IgD-negative memory B cell (primary cell): ENCODE results near the gene ZNF18. TPM values are rescaled to one million over a fixed set of nuclear protein-coding genes. Genes with fewer than 3 reads are reported as not detected.

Experiments used
- H3K27ac Mint-ChIP-seq, 3 donors: one replicate each; pipeline ENCODE4 v1.8.0; 2020 to 2022; ENCODE audit warnings: mild to moderate bottlenecking in 3 of 3, mixed read lengths in 3 of 3, moderate library complexity in 1 of 3
- H3K27me3 Mint-ChIP-seq: one replicate; pipeline ENCODE4 v1.8.0; 2021; ENCODE audit warnings: mixed read lengths
- H3K36me3 Mint-ChIP-seq: one replicate; pipeline ENCODE4 v1.8.0; 2020; ENCODE audit warnings: mild to moderate bottlenecking, mixed read lengths
- H3K4me1 Mint-ChIP-seq, 3 donors: one replicate each; pipeline ENCODE4 v1.8.0; 2020 to 2022; ENCODE audit warnings: mixed read lengths in 3 of 3, mild to moderate bottlenecking in 1 of 3
- H3K4me3 Mint-ChIP-seq, 4 donors: one replicate each; pipeline ENCODE4 v1.8.0; 2020 to 2022; ENCODE audit warnings: mild to moderate bottlenecking in 4 of 4, mixed read lengths in 4 of 4, moderate library complexity in 3 of 4
- H3K9me3 Mint-ChIP-seq, 3 donors: one replicate each; pipeline ENCODE4 v1.8.0; 2020 to 2021; ENCODE audit warnings: mixed read lengths in 3 of 3, mild to moderate bottlenecking in 1 of 3
- polyA plus RNA-seq: library from polyadenylated mRNA; unstranded; fragments of 300-500 nt; fragmentation: Illumina TruSeq; gene quantifications from one replicate; pipeline ENCODE4 v1.2.3, GENCODE V29; 2021

ZNF18 gene
- 6.8 TPM for polyA plus RNA-seq

- Mint-ChIP-seq H3K4me1 (peaks cover 10 to 15% (median 12%) of the 10 kb centered on the region in 3 donors), H3K9me3 (no peaks in the 10 kb centered on the region), H3K36me3 (no peaks in the 10 kb centered on the region), H3K27me3 (no peaks in the 10 kb centered on the region), H3K4me3 (peak within 1 kb of the TSS; percentile 92 to 99 (median 96)), H3K27ac (peak within 1 kb of the TSS; percentile 62 to 96 (median 95))
Observed at GRCh38 chr17:11997147-11997971, at the start of gene ZNF18. Gene ZNF18 (minus strand): TSS chr17:11997475. CDS start chr17:11992829, 4,646 bp downstream.

DNA sequence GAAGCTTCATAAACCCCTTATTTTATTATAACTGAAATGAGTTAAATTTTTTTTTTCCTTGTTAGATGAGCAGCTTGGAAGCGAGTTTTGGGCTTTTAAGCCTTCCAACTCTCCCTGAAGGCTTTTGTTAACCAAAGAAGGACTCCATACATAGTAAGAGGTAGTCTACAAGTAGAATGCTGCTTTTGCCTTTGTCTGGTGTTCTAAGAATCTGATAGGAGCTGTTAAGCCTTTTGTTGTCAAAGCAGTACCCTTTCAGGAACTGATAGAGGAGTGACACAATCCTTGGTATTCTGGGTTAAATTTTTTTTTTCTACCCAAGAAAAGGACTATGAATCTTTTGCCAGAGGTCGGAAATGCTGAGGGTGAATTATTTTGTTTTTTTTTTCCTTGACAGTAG, 49.5 kb upstream of the ZNF18 start:
- H3K27me3 Mint-ChIP-seq = no peaks in the 10 kb centered on the region
- H3K4me1 Mint-ChIP-seq = peaks cover 13 to 47% (median 43%) of the 10 kb centered on the region in 3 donors
- no peak overlapping the region for H3K4me3 Mint-ChIP-seq
- peaks cover 7% of the 10 kb centered on the region for H3K36me3 Mint-ChIP-seq
- no peaks in the 10 kb centered on the region for H3K9me3 Mint-ChIP-seq
- H3K27ac Mint-ChIP-seq = no peak overlapping the region

DNA sequence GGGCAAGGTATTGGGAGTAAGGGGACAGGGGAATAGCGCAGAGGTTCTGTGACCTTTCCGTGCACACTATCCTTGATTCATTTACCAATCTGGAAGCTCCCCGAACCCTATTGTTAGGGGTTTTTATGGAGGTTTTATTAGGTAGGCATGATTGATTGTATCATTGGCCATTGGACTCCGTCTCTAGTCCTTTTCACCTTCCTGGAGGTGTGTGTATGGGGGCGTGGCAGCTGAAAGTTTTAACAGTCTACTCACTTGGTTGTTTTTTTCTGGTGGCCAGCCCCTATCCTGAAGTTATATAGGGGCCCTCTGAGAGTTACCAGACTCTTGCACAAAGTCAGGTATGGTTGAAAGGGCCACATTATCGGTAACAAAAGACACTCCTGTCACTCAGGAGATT, 46.4 kb upstream of the ZNF18 start:
- H3K27me3 Mint-ChIP-seq = no peaks in the 10 kb centered on the region
- H3K9me3 Mint-ChIP-seq = no peaks in the 10 kb centered on the region
- H3K4me1 Mint-ChIP-seq = peaks cover 7 to 42% (median 24%) of the 10 kb centered on the region in 3 donors
- peak overlapping the region in 1 of 4 donors; percentile 34 for H3K4me3 Mint-ChIP-seq
- H3K27ac Mint-ChIP-seq = peak overlapping the region in 1 of 3 donors; percentile 83
- H3K36me3 Mint-ChIP-seq = peaks cover 7% of the 10 kb centered on the region

GRCh38 chr17:12041312-12041711, 44.0 kb upstream of the ZNF18 start:
- Mint-ChIP-seq H3K27me3 (no peaks in the 10 kb centered on the region), H3K4me3 (no peak overlapping the region), H3K36me3 (peaks cover 4% of the 10 kb centered on the region), H3K9me3 (no peaks in the 10 kb centered on the region), H3K27ac (no peak overlapping the region), H3K4me1 (peaks cover 9 to 41% (median 20%) of the 10 kb centered on the region in 3 donors)

DNA sequence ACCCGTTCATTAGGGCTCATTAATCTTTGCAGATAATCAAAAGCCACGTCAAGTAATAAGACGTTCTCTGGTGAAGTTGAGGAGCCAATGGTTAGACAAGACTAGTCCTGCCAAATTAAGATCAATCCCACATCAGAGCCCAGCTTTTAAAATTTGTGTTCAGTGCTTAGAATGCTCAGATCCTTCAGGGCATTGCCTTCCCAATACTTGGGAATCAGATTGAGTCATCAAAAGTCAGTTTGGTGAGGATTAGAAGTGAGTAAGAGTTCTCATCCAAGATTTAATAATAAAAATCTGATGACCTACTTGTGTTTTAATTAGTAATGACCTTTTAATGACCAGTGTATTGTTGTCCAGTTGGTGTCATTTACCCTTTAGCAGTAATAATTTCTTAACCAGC, 43.2 kb upstream of the ZNF18 start:
- no peaks in the 10 kb centered on the region for H3K9me3 Mint-ChIP-seq
- peaks cover 4% of the 10 kb centered on the region for H3K36me3 Mint-ChIP-seq
- H3K27ac Mint-ChIP-seq = no peak overlapping the region
- H3K4me3 Mint-ChIP-seq = no peak overlapping the region
- peaks cover 7 to 35% (median 13%) of the 10 kb centered on the region in 3 donors for H3K4me1 Mint-ChIP-seq
- no peaks in the 10 kb centered on the region for H3K27me3 Mint-ChIP-seq

DNA sequence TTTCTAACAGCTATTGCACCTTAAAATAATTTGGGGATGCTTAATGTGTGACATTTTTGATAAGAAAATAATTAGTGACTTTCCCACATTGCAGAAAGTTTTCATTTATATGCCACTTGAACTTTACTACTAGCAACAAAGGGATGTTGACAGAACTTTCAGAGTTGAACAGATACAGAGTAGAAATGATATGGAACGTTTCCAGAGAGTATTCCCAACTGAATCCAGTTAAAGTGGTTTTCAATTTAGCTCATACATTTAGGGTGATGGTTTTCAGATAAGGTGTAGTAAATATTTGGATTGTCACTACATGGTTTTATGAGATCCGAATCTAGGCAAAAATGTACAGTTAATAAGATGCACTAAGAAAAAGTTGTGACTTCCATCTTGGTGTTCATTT, 40.7 kb upstream of the ZNF18 start:
- no peaks in the 10 kb centered on the region for H3K27me3 Mint-ChIP-seq
- no peak overlapping the region for H3K4me3 Mint-ChIP-seq
- H3K9me3 Mint-ChIP-seq = no peaks in the 10 kb centered on the region
- no peak overlapping the region for H3K27ac Mint-ChIP-seq
- peaks cover 4% of the 10 kb centered on the region for H3K36me3 Mint-ChIP-seq
- peaks cover 7 to 31% (median 11%) of the 10 kb centered on the region in 3 donors for H3K4me1 Mint-ChIP-seq

DNA sequence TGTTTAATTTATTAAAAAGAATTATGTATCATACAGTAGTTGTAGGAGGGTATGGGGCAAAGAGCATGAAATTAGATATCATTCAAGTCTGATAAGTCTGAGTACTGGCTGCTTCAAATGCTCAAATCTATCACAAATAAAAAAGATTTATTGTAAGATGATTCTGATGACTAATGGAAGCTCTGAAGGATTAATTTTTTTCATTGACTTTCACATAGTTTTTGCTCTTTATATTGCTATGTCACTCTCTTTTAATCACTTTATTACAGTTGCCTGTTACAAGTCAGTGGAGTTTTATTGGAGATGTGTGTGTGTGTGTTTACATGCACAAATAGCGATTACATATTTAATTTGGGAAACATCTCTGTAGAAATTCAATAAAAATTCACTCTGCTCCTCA, 38.4 kb upstream of the ZNF18 start:
- H3K27me3 Mint-ChIP-seq = no peaks in the 10 kb centered on the region
- peaks cover 14 to 31% (median 19%) of the 10 kb centered on the region in 3 donors for H3K4me1 Mint-ChIP-seq
- H3K9me3 Mint-ChIP-seq = no peaks in the 10 kb centered on the region
- no peak overlapping the region for H3K4me3 Mint-ChIP-seq
- peaks cover 2% of the 10 kb centered on the region for H3K36me3 Mint-ChIP-seq
- H3K27ac Mint-ChIP-seq = no peak overlapping the region

- Mint-ChIP-seq H3K9me3 (no peaks in the 10 kb centered on the region), H3K27ac (no peak overlapping the region), H3K27me3 (no peaks in the 10 kb centered on the region), H3K4me1 (peaks cover 20 to 35% (median 24%) of the 10 kb centered on the region in 3 donors), H3K36me3 (peaks cover 2% of the 10 kb centered on the region), H3K4me3 (no peak overlapping the region)
Observed at GRCh38 chr17:12034538-12034937, 37.3 kb upstream of the ZNF18 start.

DNA sequence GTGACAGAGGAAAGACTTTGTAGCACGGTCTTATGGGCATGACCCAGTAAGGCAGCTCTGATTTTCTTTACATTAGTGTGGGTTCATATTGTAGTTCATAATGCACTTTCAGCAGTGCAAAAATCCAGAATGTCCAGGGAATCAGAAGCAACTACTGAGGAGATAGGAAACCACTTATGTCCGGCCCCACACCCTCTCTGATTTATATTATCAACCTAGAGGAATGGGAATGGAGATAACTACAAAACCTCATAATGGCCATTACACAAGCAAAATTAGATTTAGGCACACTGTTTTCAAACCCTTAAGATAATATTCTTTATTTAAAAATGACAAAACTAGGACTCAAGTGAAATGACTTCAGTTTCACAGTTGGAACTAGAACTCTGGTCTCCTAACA, 31.3 kb upstream of the ZNF18 start:
- H3K27ac Mint-ChIP-seq = no peak overlapping the region
- H3K4me1 Mint-ChIP-seq = peaks cover 26 to 44% (median 37%) of the 10 kb centered on the region in 3 donors

GRCh38 chr17:12027658-12028057, 30.4 kb upstream of the ZNF18 start:
- Mint-ChIP-seq H3K9me3 (no peaks in the 10 kb centered on the region), H3K27me3 (no peaks in the 10 kb centered on the region), H3K27ac (peak overlapping the region in 1 of 3 donors; percentile 74), H3K4me1 (peaks cover 27 to 52% (median 45%) of the 10 kb centered on the region in 3 donors), H3K36me3 (peaks cover 12% of the 10 kb centered on the region), H3K4me3 (peak overlapping the region in 1 of 4 donors; percentile 49)

More for the DNA sequence above, 31.3 kb upstream of the ZNF18 start:
- H3K4me3 Mint-ChIP-seq = peak overlapping the region in 1 of 4 donors; percentile 33
- H3K36me3 Mint-ChIP-seq = peaks cover 12% of the 10 kb centered on the region
- H3K27me3 Mint-ChIP-seq = no peaks in the 10 kb centered on the region
- H3K9me3 Mint-ChIP-seq = no peaks in the 10 kb centered on the region

DNA sequence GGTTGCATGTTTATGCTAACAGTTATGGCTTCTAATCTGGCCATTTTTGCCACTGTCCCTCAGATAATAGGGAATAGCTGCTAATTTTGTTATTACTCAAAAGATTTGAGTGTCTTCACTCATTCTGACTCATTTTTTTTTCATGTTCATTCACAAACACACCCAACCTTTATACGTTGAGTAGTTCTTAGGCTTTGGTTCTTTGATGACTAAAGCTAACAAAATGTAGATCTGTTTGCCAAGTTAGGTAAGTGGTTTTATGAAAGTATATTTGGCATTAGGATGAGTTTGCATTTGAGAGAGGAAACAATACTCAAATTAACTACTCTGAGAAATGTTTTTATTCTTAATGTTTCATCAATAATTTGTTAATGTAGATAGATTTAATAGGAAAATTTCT, 27.1 kb upstream of the ZNF18 start:
- Mint-ChIP-seq H3K4me1 (peaks cover 22 to 53% (median 35%) of the 10 kb centered on the region in 3 donors), H3K27ac (no peak overlapping the region), H3K4me3 (peak overlapping the region in 1 of 4 donors; percentile 92)

GRCh38 chr17:12022310-12022709, 25.0 kb upstream of the ZNF18 start:
- Mint-ChIP-seq H3K27me3 (no peaks in the 10 kb centered on the region), H3K9me3 (no peaks in the 10 kb centered on the region), H3K36me3 (peaks cover 12% of the 10 kb centered on the region), H3K27ac (peak overlapping the region in 1 of 3 donors; percentile 61), H3K4me3 (peak overlapping the region; percentile 0 to 92 (median 90)), H3K4me1 (peaks cover 22 to 39% (median 24%) of the 10 kb centered on the region in 3 donors)

More for the DNA sequence above, 27.1 kb upstream of the ZNF18 start:
- H3K27me3 Mint-ChIP-seq = no peaks in the 10 kb centered on the region
- peaks cover 12% of the 10 kb centered on the region for H3K36me3 Mint-ChIP-seq
- H3K9me3 Mint-ChIP-seq = no peaks in the 10 kb centered on the region

GRCh38 chr17:12021623-12022140, 24.4 kb upstream of the ZNF18 start:
- peaks cover 18 to 39% (median 19%) of the 10 kb centered on the region in 3 donors for H3K4me1 Mint-ChIP-seq
- H3K27me3 Mint-ChIP-seq = no peaks in the 10 kb centered on the region
- peak overlapping the region; percentile 61 to 89 (median 71) for H3K27ac Mint-ChIP-seq
- H3K4me3 Mint-ChIP-seq = peak overlapping the region; percentile 78 to 92 (median 90)
- peaks cover 8% of the 10 kb centered on the region for H3K36me3 Mint-ChIP-seq
- H3K9me3 Mint-ChIP-seq = no peaks in the 10 kb centered on the region

DNA sequence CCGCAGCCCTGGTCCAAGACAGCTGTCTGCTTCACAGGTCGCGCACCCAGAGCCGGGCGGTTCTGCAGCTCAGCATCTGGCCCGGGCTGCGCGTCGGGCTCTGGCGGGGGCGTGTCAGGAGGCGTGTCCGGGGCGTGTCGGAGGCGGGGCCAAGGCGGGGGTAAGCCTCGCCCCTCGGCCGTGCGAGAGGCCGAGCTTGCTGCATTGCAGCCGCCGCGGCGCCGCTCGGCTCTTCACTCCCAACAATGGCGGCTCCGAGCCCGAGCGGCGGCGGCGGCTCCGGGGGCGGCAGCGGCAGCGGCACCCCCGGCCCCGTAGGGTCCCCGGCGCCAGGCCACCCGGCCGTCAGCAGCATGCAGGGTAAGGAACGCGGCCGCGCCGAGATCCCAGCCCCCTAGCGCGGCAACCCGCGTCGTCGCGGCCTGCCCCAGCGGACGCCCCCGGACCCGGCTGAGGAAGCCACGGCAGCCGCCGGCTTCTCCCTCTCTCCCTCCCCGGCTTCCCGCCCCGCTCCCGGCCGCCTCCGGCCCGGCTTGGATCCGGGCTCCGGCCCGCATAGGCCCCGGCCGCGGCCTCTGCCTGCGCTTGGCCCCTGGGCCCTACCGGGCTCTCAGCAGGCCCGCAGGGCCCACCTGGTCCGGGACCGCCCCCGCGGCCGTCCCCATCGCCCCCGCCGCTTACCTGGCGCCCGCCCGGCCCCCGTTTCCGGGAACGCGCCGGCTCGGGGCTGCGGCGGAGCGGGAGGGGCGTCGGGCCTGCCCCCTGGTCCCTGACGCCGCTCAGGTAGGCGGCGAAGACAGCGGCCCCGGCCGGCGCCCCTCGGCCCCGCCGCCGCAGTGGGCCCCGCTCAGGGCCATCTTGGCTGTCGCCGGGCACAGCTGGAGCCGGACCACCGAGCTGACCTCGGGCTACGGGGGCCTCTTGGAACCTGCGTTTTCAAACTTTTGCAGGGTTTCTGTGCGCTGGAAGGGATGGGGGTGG, 23.7 kb upstream of the ZNF18 start, which contains the start of gene MAP2K4:
MAP2K4 (plus strand) TSS at position 236 of the 981 bp plus-strand sequence; CDS start at position 246, 10 bp downstream.
- Mint-ChIP-seq H3K27me3 (no peaks in the 10 kb centered on the region), H3K36me3 (peaks cover under 1% of the 10 kb centered on the region), H3K9me3 (no peaks in the 10 kb centered on the region), H3K4me3 (peak within 1 kb of the TSS; percentile 78 to 92 (median 90)), H3K27ac (peak within 1 kb of the TSS; percentile 61 to 89 (median 71)), H3K4me1 (peaks cover 14 to 33% (median 15%) of the 10 kb centered on the region in 3 donors)
